Activated T-helper 1 cell treated with anti-CD3 and anti-CD28 coated beads, Interleukin-2, amount 50 U/mL, for 16 hours (primary cell): Measurements from ENCODE around the gene STK31.
"Not testable (repeated sequence)": the region's sequence is repeated elsewhere in the genome, so short reads cannot be mapped to it uniquely, and the experiment has no call there.

Experiments used
- DNase-seq, 2 donors: peaks; one replicate each; pipeline ENCODE4 v3.0.0-alpha.2; 2020; ENCODE audit warnings: low read depth in 1 of 2, low spot score in 1 of 2

The STK31 gene

GRCh38 chr7:23710000-23710399 is at the start of gene STK31:
STK31 (plus strand) TSS chr7:23710219; CDS start chr7:23710286, 67 bp downstream.
- no peak for DNase-seq

DNA sequence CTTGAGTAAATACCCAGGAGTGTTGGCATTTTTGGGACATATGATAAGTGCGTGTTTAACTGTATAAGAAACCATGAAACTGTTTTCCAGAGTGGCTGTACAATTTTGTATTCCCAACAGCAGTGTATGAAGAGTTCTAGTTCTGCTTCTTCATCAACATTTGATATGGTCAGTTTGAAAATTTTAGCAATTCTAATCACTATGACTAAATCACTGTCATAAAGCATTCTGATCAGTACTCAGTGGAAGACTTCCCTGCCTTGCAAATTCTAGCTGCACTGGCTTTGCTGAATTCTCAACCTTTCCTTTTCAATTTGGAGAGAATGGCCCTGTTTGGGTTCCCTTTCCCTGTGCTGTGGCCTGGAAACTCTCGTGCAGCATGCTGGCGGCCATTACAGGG is 48.6 kb upstream of the STK31 start:
- DNase-seq: no peak

DNA sequence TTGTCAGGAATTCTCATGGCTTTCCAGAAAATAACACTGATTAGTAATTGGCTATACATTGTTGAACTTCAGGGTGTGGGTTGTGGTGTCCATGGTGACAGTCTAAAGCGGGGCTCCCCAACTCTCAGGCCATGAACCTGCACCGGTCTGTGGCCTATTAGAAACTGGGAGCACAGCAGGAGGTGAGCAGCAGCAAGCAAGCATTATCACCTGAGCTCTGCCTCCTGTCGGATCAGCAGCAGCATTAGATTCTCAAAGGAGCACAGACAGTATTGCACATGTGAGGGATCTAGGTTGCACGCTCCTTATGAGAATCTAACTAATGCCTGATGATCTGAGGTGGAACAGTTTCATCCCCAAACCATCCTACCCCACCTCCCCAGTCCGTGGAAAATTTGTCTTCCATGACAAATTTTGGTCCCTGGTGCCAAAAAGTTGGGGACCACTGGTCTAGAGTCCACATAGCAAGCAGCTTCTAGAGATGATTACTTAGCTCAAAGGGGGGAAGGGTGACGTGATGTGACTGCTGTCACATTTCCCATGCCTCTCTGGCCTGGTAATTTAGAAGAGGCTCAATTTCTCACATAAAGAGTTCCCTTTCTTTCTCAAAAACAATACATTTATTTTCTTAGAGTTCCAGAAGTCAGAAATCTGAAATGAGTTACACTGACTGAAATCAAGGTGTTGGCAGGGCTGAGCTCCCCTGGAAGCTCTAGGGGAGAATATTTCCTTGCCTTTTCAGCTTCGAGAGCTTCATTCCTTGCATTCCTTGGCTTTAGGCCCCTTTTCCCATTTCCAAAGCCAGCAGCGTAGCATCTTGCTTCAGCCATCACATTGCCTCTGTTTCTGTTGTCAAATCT is 47.7 kb upstream of the STK31 start:
- DNase-seq: no peak

- DNase-seq: no peak
These were observed 47.1 kb upstream of the STK31 start for GRCh38 chr7:23662984-23663313.

- DNase-seq: no peak
These were observed 45.9 kb upstream of the STK31 start for GRCh38 chr7:23664122-23664521.

GRCh38 chr7:23672033-23672432 is 38.0 kb upstream of the STK31 start:
- no peak for DNase-seq

GRCh38 chr7:23679898-23680413 is 30.1 kb upstream of the STK31 start, which contains the start of gene FAM221A:
FAM221A (plus strand) TSS chr7:23680199; CDS start chr7:23680219, 20 bp downstream.
- peak; percentile 55 to 73 for DNase-seq

DNA sequence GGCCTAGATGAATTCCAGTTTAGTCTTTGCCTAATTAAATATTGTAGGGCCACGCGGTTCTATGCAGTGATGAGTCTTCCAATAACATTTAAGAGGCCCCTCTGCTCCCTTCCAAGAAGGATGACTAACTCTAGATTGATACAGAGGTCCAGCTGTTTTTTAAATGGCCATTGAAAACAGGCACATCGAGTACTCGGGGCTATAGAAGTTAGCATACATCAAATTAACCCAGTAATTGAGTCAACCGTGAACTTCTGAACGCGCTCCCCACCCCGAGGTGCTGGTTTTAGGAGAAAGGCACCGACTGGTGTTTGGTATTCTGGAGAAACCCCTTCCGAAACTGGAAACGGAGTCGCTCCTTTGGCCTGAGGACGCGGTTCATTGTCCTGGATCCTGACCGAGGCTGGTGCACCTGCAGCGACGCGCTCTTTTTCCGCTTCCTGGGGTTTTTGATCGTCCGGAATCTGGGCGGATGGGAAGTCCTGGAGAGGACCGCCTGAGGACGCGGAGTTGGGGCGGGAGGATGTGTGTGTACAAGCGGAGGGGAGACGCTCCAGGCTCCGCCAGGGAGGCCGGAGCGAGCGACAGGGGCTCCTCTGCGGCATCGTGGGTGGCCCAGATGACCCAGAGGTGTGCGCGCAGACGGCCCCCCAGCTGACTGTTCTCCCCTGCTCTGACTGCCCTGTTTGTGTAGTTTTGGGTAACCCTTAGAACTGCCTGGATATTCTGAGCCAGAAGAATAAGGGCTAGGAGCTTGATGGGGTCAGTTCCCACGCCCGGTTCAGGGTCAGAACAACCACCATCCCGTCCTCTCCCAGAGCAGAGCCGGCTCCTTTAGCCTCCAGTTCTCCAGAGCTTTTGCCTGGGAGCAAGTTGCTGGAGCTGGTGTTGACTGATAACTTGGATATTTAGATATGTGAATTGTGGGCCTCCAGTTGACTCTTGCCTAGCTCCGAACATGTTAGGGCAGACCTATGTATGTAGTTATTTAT is 29.3 kb upstream of the STK31 start:
- DNase-seq: peak; percentile 5 to 11

DNA sequence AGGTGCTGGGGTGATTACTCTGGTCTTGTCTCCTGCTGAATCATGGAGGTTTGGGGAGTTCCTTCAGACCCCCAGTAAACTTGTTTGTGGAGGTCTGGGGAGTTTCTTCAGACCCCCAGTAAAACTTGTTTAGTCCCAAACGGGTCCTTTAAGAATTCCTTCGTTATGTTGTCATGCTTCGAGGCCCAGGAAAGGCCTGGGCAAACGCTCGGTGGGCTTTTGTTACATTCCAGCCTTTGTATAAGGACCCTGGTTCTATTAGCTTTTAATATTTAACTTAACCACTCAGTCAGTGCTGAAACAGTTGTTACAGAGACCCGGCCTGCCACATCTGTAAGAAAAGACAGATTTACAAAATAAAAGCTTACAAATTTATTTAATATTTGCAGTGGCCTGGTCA is 26.0 kb upstream of the STK31 start:
- DNase-seq: not testable (repeated sequence)

- DNase-seq: no peak
These were observed 24.3 kb upstream of the STK31 start for GRCh38 chr7:23685731-23686130.

- no peak for DNase-seq
These were observed 23.0 kb upstream of the STK31 start for GRCh38 chr7:23687011-23687410.

DNA sequence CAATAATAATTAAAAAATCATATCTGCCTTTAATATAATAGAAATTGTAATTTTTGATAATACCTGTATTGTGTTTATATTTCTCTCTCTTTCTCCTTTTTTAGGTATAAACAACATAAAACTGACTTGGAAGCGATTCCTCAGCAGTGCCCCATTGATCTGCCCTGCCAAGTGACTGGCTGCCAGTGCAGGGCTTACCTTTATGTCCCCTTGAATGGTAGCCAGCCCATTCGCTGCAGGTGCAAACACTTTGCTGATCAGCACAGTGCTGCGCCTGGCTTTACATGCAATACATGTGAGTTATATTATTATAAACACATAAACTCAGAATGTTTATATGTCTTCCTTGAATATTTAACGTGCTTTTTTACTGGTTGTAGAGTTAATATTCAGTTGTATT is 20.9 kb upstream of the STK31 start:
- DNase-seq: no peak

GRCh38 chr7:23691320-23691719 is 18.7 kb upstream of the STK31 start:
- no peak for DNase-seq

GRCh38 chr7:23693224-23693623 is 16.8 kb upstream of the STK31 start:
- DNase-seq: no peak

DNA sequence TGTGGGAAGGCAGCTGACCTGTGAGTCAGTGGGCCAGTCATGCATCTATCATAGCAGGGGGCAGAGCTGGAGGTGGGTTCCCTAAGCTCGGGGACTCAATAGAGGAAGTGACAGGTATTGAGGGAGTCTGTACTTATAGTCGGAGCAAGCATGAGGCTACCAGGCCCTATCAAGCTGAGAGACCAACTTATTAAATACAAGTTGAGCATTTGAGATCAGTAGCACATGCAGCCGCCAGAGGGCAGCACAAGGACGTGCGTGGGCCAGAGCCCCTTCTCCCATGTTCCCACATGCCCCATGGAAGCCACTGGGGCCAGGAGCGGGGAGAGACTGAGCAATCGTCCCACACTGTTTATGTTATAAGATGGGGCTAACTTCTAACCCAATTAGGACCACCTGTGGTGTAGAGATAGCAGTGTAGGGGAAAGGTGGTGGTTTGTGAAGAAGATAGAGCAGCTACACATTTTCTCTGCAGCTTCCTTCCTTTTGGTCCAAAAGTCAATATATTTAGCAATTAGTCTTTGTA is 13.0 kb upstream of the STK31 start:
- peak; percentile 18 to 30 for DNase-seq

GRCh38 chr7:23698822-23699221 is 11.2 kb upstream of the STK31 start:
- no peak for DNase-seq

- no peak for DNase-seq
These were observed 10.0 kb upstream of the STK31 start for GRCh38 chr7:23700046-23700445.

GRCh38 chr7:23709081-23709750 is 803 bp upstream of the STK31 start:
- no peak for DNase-seq

GRCh38 chr7:23712368-23713284 is 2.6 kb downstream of the STK31 start:
- DNase-seq: no peak
